NCI-H2227 treated with DMSO at 0.1 percent for 48 hours (cell line): Measurements from ENCODE around the gene KCNH1.
"Not testable (repeated sequence)": the region's sequence is repeated elsewhere in the genome, so short reads cannot be mapped to it uniquely, and the experiment has no call there.

Experiments used
- DNase-seq: peaks from one replicate; lab custom pipeline; 2025; lab: John Stamatoyannopoulos, UW

Gene KCNH1

GRCh38 chr1:211007830-211008229 is 126.1 kb downstream of the KCNH1 start:
- no peak for DNase-seq

GRCh38 chr1:210995931-210996330 is 138.0 kb downstream of the KCNH1 start:
- not testable (repeated sequence) for DNase-seq

GRCh38 chr1:210992837-210993236 is 141.1 kb downstream of the KCNH1 start:
- no peak for DNase-seq

- no peak for DNase-seq
Observed at GRCh38 chr1:210989905-210990304, 144.0 kb downstream of the KCNH1 start.

GRCh38 chr1:210981490-210981889 is 152.5 kb downstream of the KCNH1 start:
- no peak for DNase-seq

- DNase-seq: no peak
Observed at GRCh38 chr1:210980082-210980481, 153.9 kb downstream of the KCNH1 start.

- no peak for DNase-seq
Observed at GRCh38 chr1:210978974-210979354, 155.0 kb downstream of the KCNH1 start.

GRCh38 chr1:210978316-210978973 is 155.5 kb downstream of the KCNH1 start:
- no peak for DNase-seq

- no peak for DNase-seq
Observed at GRCh38 chr1:210951279-210951678, 182.7 kb downstream of the KCNH1 start.

- DNase-seq: not testable (repeated sequence)
Observed at GRCh38 chr1:210949940-210950546, 183.9 kb downstream of the KCNH1 start.

- DNase-seq: no peak
Observed at GRCh38 chr1:210949489-210949888, 184.5 kb downstream of the KCNH1 start.

- no peak for DNase-seq
Observed at GRCh38 chr1:210949039-210949438, 184.9 kb downstream of the KCNH1 start.

- no peak for DNase-seq
Observed at GRCh38 chr1:210944252-210944651, 189.7 kb downstream of the KCNH1 start.

GRCh38 chr1:210942513-210942912 is 191.4 kb downstream of the KCNH1 start:
- DNase-seq: no peak

- no peak for DNase-seq
Observed at GRCh38 chr1:210940081-210940617, 193.8 kb downstream of the KCNH1 start.

GRCh38 chr1:210938416-210938925 is 195.5 kb downstream of the KCNH1 start:
- DNase-seq: no peak

GRCh38 chr1:210937846-210938245 is 196.1 kb downstream of the KCNH1 start:
- DNase-seq: no peak

- DNase-seq: no peak
Observed at GRCh38 chr1:210935905-210936304, 198.0 kb downstream of the KCNH1 start.

- no peak for DNase-seq
Observed at GRCh38 chr1:210932104-210932503, 201.8 kb downstream of the KCNH1 start.

GRCh38 chr1:210922666-210923065 is 211.3 kb downstream of the KCNH1 start:
- DNase-seq: no peak

- DNase-seq: no peak
Observed at GRCh38 chr1:210920716-210921694, 212.9 kb downstream of the KCNH1 start.

GRCh38 chr1:210920258-210920657 is 213.7 kb downstream of the KCNH1 start:
- DNase-seq: no peak
